ENCODE data around the gene ZNF799. TPM values are rescaled to one million over a fixed set of nuclear protein-coding genes. Genes with fewer than 3 reads are reported as not detected.

The ZNF799 gene
- total and polyA plus RNA-seq, 2 of the 13 experiments (the other 11 are each of a cell fraction or from before 2014, with no cell fraction given) = 7.7 to 17.9 TPM

- TF ChIP-seq NR0B2 (CRISPR knock-in tag; IDR thresholded peaks at IDR 0.05) = no peak
- no peak for TF ChIP-seq PAWR (CRISPR knock-in tag; IDR thresholded peaks at IDR 0.05; ENCODE audit: borderline replicate concordance)
- no peak for TF ChIP-seq MAFG (CRISPR knock-in tag; IDR thresholded peaks at IDR 0.05)
- no peak for TF ChIP-seq CC2D1A (CRISPR knock-in tag; IDR thresholded peaks at IDR 0.05)
- no peak for TF ChIP-seq ARID5B (CRISPR knock-in tag; IDR thresholded peaks at IDR 0.05)
These were observed 21.2 kb downstream of the ZNF799 start (continued) for GRCh38 chr19:12379732-12380443.

- Histone ChIP-seq H3K27ac (ENCODE audit: extremely low read length, insufficient read depth, low read length) (no peak overlapping the region), H2AFZ (ENCODE audit: low read length) (no peak overlapping the region), H3K4me3 (replicated peaks in 1 of 3; ENCODE audit: insufficient read depth in 1 of 3, low read depth in 2 of 3, low read length in 3 of 3) (no peak overlapping the region), H3K9me3 (ENCODE audit: low read length) (no peaks in the 10 kb centered on the region), H3K36me3 (replicated peaks in 1 of 2; ENCODE audit: control insufficient read depth in 1 of 2, insufficient read depth in 2 of 2, low read length in 2 of 2) (no peaks in the 10 kb centered on the region), H3K27me3 (ENCODE audit: control insufficient read depth in 1 of 2, insufficient read depth in 2 of 2, low read length in 2 of 2) (no peaks in the 10 kb centered on the region), H4K20me1 (ENCODE audit: insufficient read depth, low read length) (no peaks in the 10 kb centered on the region), H3K9ac (ENCODE audit: insufficient read depth, low read depth, low read length) (no peak overlapping the region), H3K4me2 (ENCODE audit: low read depth, low read length) (no peak overlapping the region), H3K4me1 (ENCODE audit: insufficient read depth, low read length) (peaks cover 7% of the 10 kb centered on the region; the same call in 1 of the 2 replicates), H3K79me2 (ENCODE audit: insufficient read depth, low read length) (no peaks in the 10 kb centered on the region)
- ChIA-PET POLR2A (interaction anchor here (0.7 kb wide), 1 partner anchor 9 kb away, joined by 3 read pairs; the partner anchor contains the start of gene ZNF442), CTCF (ENCODE audit: low intra/inter-chr PET ratio, low total read pairs) (no interaction called here)
- no peak for ATAC-seq
- WGBS (ENCODE audit: low lambda C conversion rate) = 15% methylated on average over 1 of the region's 1 CpG
- no TSS peak for BruUV-seq (replicated peaks)
- in situ Hi-C loops (cut with HindIII; ENCODE audit: extremely low pct_ligation_motif_present, low pct_unique_long_range_greater_than_20kb) = no loop called here
- peak; percentile 17 to 40; a peak in 2 of 4 replicates for TF ChIP-seq NR2F1 (CRISPR knock-in tag; IDR thresholded peaks at IDR 0.05)
- no peak for TF ChIP-seq AKAP8 (CRISPR knock-in tag; IDR thresholded peaks at IDR 0.05)
- no peak for TF ChIP-seq ZNF33A (CRISPR knock-in tag; IDR thresholded peaks at IDR 0.05; ENCODE audit: borderline replicate concordance)
- no peak for TF ChIP-seq ZNF660 (CRISPR knock-in tag; IDR thresholded peaks at IDR 0.05; ENCODE audit: borderline replicate concordance, low read depth)
- TF ChIP-seq ZNF232 (CRISPR knock-in tag; IDR thresholded peaks at IDR 0.05; ENCODE audit: borderline replicate concordance) = no peak
- peak; percentile 71 for TF ChIP-seq ZNF121 (CRISPR knock-in tag; IDR thresholded peaks at IDR 0.05)
- TF ChIP-seq BRF2 (CRISPR knock-in tag; IDR thresholded peaks at IDR 0.05) = no peak
- TF ChIP-seq NR2F6 (IDR thresholded peaks at IDR 0.05) = peak; percentile 66
- peak; percentile 64 for TF ChIP-seq NR2F6 (CRISPR knock-in tag; IDR thresholded peaks at IDR 0.05)
- TF ChIP-seq CEBPB (IDR thresholded peaks at IDR 0.05; ENCODE audit: borderline replicate concordance, low read depth, low read length) = peak; percentile 39; the same call in 1 of the 2 replicates
- TF ChIP-seq NAIF1 (CRISPR knock-in tag; IDR thresholded peaks at IDR 0.05; ENCODE audit: borderline replicate concordance) = no peak
- DNase-seq (ENCODE audit: low spot score) = no peak
- FAIRE-seq = no peak
- intact Hi-C loops (cut with micrococcal nuclease; ENCODE audit: unreplicated experiment) = no loop called here
These were observed 27.0 kb downstream of the ZNF799 start for GRCh38 chr19:12374026-12374425.
